ENCODE results near the gene SEC22C.
A peak's percentile ranks its signal among the peaks of the same experiment; 100 is the strongest.

The SEC22C gene, protein sequence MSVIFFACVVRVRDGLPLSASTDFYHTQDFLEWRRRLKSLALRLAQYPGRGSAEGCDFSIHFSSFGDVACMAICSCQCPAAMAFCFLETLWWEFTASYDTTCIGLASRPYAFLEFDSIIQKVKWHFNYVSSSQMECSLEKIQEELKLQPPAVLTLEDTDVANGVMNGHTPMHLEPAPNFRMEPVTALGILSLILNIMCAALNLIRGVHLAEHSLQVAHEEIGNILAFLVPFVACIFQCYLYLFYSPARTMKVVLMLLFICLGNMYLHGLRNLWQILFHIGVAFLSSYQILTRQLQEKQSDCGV

DNA sequence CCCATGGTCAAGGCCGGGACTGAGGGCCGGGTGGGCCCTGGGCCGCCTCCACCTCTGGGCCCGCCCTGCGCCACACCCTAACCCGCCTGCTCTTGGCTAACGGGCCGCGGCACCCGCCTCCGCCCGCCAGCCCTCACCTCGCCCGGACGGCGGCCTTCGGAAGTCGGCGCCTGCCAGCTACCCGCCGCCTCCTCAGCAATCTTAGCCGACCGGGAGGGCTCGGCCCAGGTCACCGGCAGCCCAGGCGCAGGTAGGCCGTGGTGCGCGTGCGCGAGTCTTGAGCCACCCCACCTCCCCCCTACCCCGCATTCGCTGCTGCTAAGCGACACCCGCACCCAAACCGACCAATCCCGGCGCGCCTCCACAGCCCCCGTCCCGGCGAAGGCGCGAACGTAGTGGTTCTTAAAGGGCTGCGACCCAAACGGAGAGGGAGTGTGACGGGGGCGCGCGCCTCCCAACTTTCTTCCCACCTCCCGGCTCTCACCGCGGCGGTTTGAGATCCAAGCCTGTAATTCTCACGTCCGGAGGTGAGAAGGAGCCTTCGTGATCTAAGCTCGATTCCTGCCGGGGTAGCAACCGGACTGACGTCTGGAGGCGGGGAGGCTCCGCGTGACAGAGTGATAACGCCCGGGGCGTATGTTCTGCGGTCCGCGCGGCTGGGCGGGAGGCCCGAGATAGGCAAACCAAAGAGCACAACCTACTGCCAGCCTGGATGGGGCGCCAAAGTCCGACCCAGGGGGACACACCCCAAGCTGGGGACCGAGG, at the start of gene SEC22C:
Gene SEC22C, minus strand, starts transcription at position 259 of the 765 bp plus-strand sequence. CDS start 12,921 bp downstream, outside the sequence.
- DNase-seq (ENCODE audit: extremely low read depth, insufficient read length): peak; percentile 98
- peak within 1 kb of the TSS; percentile 84 for H3K4me3 ChIP-seq (replicated peaks; ENCODE audit: low read depth, low read length)
- H3K36me3 ChIP-seq (ENCODE audit: control insufficient read depth, insufficient read depth, low read length): no peaks in the 10 kb centered on the region
- no peaks in the 10 kb centered on the region for H3K27me3 ChIP-seq (replicated peaks; ENCODE audit: control insufficient read depth, insufficient read depth, low read length)
- TF ChIP-seq, protein P1, sequence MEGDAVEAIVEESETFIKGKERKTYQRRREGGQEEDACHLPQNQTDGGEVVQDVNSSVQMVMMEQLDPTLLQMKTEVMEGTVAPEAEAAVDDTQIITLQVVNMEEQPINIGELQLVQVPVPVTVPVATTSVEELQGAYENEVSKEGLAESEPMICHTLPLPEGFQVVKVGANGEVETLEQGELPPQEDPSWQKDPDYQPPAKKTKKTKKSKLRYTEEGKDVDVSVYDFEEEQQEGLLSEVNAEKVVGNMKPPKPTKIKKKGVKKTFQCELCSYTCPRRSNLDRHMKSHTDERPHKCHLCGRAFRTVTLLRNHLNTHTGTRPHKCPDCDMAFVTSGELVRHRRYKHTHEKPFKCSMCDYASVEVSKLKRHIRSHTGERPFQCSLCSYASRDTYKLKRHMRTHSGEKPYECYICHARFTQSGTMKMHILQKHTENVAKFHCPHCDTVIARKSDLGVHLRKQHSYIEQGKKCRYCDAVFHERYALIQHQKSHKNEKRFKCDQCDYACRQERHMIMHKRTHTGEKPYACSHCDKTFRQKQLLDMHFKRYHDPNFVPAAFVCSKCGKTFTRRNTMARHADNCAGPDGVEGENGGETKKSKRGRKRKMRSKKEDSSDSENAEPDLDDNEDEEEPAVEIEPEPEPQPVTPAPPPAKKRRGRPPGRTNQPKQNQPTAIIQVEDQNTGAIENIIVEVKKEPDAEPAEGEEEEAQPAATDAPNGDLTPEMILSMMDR (IDR thresholded peaks at IDR 0.05; ENCODE audit: insufficient read depth, low read length, poor library complexity, severe bottlenecking): peak; percentile 61

GRCh38 chr3:42613462-42613861, 31.7 kb upstream of the SEC22C start:
- DNase-seq (ENCODE audit: extremely low read depth, insufficient read length): no peak

DNA sequence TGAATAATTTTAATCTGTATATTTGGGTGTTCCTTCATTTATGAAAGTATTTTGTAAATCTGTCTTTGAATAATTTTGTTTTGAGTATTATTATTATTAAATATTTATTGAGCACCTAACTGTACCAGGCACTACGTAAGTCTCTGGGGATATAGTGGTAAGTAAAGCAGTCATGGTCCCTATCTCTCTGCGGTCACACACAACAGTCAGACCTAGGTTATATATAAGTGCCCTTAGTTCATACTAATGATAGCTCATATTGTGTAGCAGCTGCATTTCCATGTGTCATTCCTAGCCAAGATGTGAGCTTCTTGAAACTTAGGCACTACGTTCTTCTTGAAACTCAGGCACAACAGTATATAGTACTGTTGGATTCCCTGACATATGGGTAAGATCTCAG, 31.2 kb upstream of the SEC22C start:
- no peaks in the 10 kb centered on the region for H3K27me3 ChIP-seq (replicated peaks; ENCODE audit: control insufficient read depth, insufficient read depth, low read length)
- TF ChIP-seq, protein P1 (IDR thresholded peaks at IDR 0.05; ENCODE audit: insufficient read depth, low read length, poor library complexity, severe bottlenecking): no peak
- H3K4me3 ChIP-seq (replicated peaks; ENCODE audit: low read depth, low read length): no peak overlapping the region
- peak; percentile 31 for DNase-seq (ENCODE audit: extremely low read depth, insufficient read length)
- H3K36me3 ChIP-seq (ENCODE audit: control insufficient read depth, insufficient read depth, low read length): no peaks in the 10 kb centered on the region; the same call in none of the 2 replicates

More at GRCh38 chr3:42613462-42613861, 31.7 kb upstream of the SEC22C start:
- Histone ChIP-seq H3K27me3 (replicated peaks; ENCODE audit: control insufficient read depth, insufficient read depth, low read length) (no peaks in the 10 kb centered on the region), H3K4me3 (replicated peaks; ENCODE audit: low read depth, low read length) (no peak overlapping the region), H3K36me3 (ENCODE audit: control insufficient read depth, insufficient read depth, low read length) (no peaks in the 10 kb centered on the region; the same call in none of the 2 replicates)
- TF ChIP-seq, protein P1 (IDR thresholded peaks at IDR 0.05; ENCODE audit: insufficient read depth, low read length, poor library complexity, severe bottlenecking): peak; percentile 32

GRCh38 chr3:42612217-42612616, 30.4 kb upstream of the SEC22C start:
- no peak for DNase-seq (ENCODE audit: extremely low read depth, insufficient read length)
- TF ChIP-seq, protein P1 (IDR thresholded peaks at IDR 0.05; ENCODE audit: insufficient read depth, low read length, poor library complexity, severe bottlenecking): no peak
- Histone ChIP-seq H3K4me3 (replicated peaks; ENCODE audit: low read depth, low read length) (no peak overlapping the region), H3K27me3 (replicated peaks; ENCODE audit: control insufficient read depth, insufficient read depth, low read length) (no peaks in the 10 kb centered on the region), H3K36me3 (ENCODE audit: control insufficient read depth, insufficient read depth, low read length) (no peaks in the 10 kb centered on the region; the same call in none of the 2 replicates)

DNA sequence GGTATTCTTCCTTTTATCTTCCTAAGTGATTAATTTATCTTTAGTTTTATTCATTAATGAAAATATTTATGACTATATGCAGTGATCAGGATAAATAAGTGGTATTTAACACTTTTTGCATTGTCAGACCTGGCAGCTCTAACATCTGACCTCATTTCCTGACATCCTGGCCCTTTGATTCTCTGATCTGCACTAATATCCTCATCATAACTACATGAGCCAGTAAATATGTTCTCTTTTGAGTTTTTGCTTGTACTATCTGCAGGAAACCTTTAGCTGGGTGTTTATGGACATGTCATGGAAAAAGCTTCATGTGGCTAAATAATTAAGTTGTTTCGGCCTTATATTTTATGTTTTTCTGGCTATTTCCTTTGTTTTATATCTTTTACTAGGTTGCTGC, 29.2 kb upstream of the SEC22C start:
- no peak overlapping the region for H3K4me3 ChIP-seq (replicated peaks; ENCODE audit: low read depth, low read length)
- TF ChIP-seq, protein P1 (IDR thresholded peaks at IDR 0.05; ENCODE audit: insufficient read depth, low read length, poor library complexity, severe bottlenecking): no peak
- DNase-seq (ENCODE audit: extremely low read depth, insufficient read length): no peak
- H3K27me3 ChIP-seq (replicated peaks; ENCODE audit: control insufficient read depth, insufficient read depth, low read length): no peaks in the 10 kb centered on the region
- H3K36me3 ChIP-seq (ENCODE audit: control insufficient read depth, insufficient read depth, low read length): no peaks in the 10 kb centered on the region; the same call in none of the 2 replicates
